GM19324 (cell line): ENCODE data around the gene SENP5.

Experiments
- ATAC-seq: cut with Tn5 transposase; IDR thresholded peaks from one replicate; pipeline ENCODE4 v1.9.1; 2021; ENCODE audit warnings: mild to moderate bottlenecking, moderate library complexity; ENCODE audit not compliant: unreplicated experiment, low FRiP score

The SENP5 gene

GRCh38 chr3:196966526-196967401, 99.0 kb downstream of the SENP5 start:
- ATAC-seq: no peak

DNA sequence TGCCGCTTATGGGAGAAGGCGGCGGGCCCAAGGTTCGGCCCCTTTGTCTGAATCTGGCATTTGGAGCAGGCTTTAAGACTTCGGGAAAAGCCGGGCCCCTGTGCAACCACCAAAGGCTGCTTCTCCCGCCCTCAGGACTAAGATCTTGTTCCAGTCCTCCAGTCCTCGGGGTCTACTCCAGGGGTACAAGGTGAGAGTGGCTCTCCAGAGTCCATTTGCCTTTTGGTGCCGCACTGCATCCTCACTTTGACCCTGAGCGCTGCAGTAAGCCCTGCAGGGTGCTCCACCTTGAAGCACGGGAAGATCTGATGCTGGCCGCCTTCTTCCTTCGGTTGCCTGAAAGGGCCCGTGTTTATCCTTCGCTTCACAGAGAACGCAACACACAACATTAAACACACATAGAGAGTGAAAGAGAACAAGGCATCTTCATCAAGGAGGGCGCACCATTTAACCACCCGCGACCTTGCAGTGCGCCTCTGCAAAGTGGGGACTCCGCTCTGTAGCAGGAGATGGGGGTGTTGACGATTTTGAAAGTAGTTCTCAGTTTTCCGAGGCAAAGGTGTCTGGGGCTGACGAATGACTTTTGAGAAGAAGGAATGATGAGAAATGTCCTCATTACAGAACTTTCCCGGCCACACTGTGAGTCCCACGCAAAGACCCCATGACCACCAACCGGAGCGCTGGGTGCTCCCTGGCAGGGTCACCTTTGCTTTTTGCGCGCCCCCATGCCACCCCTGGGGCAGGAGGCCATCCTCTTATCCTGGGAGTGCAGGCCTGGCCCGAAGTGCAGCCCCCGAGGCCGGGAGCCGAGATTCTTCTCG, 99.9 kb downstream of the SENP5 start:
- no peak for ATAC-seq

DNA sequence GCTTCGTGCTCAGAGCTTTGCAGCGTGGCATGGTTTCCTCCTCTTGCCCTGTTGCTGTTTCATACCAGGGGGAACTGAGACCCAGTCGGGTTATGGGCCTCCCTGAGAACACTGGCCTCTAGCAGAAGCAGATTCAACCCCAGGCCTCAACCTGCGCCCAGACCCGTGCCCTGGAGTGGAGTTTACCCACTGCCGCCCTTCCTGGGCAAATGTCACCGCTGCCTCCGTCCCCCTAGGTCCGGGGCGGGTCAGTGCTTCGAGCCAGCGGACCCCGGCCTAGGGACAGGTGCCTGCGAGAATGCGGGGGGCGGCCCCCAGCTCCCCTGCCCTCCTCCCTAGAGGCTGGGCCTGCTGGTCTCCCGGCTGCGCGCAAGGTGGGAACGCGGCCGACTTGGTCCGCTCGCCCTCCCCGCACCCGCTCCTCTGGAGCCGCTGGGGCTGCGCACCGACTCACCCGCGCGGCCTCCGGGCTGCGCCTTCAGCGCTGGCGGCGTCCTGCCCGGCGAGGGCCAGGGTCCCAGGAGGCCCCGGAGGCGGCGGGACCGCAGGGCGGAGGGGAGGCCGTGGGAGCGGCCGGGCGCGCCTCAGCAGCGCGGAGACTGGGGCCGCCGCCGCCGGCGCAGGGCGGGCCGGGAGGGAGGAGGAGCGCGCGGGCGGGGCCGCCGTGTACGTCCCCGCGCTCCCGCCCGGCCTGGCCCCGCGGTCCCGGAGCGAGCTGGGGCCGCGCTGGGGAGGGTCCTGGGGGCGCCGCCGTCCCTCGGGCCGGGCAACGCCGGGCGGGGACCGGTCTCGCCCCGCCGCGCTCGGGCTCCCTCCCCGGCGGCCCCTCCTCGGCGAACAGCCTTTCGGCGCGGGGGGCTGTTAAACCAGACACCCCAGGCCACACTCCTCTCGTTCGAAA, 100.8 kb downstream of the SENP5 start, which contains the start of gene PIGZ:
Gene PIGZ (minus strand): TSS at position 601 of the 901 bp plus-strand sequence. CDS start 16,802 bp downstream, outside the sequence.
- ATAC-seq: peak; percentile 55

- peak; percentile 47 for ATAC-seq
These were observed 101.5 kb downstream of the SENP5 start for GRCh38 chr3:196969134-196969659.

- ATAC-seq: peak; percentile 54
These were observed 102.2 kb downstream of the SENP5 start for GRCh38 chr3:196969660-196970546.

DNA sequence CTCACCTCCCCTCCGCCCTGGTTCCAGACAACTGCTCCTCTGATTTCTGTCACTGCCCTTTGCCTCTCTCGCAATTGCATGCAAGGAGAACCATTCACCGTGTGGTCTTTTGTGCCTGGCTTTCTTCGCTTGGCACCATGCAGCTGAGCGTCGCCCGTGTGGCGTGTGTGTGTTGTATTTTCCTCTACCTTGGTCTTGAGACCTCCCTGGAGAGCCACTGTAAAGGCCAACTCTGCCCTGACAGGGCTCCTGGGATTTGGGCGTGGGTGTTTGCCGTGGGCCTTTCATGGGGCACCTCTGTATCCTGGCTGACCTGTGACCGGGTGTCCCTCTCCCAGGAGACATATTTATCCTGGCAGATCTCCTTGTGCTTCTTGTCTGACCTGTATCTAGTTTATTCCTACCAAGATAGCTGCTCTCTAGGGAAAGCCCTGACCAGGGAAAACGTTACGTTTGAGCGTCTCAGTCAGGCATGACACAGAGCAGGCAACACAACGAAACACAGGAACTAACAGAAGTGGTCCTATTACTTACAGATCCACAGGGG, 102.9 kb downstream of the SENP5 start:
- ATAC-seq: no peak

DNA sequence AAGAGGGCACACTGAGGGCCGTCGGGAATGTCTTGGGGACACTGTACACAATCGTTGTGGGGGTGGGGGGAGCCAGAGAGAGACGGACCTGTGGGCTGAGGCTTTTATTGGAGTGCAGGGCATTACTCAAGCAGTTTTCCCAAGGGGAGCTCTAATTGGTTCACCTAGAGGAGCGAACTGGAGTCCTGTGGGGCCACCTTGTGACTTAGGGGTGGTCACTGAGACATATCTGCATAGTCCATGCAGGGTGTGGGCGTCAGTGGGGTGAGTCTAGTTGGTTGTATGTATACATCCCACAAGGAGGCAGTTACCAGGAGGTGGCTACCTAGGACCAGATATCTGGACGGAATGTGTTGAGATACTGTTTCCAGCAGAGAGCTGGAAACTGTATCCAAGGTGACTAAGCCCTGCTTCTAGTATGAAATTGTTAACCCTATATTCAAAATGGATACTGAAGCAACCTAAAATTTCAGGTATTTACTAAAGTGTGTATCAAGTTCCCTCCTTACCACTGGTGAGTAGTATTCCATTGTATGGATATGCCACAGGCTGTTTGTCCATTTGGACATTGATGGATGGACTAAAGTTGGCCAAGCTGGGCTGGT, 103.5 kb downstream of the SENP5 start:
- no peak for ATAC-seq

GRCh38 chr3:196974661-196975060, 106.9 kb downstream of the SENP5 start:
- no peak for ATAC-seq

DNA sequence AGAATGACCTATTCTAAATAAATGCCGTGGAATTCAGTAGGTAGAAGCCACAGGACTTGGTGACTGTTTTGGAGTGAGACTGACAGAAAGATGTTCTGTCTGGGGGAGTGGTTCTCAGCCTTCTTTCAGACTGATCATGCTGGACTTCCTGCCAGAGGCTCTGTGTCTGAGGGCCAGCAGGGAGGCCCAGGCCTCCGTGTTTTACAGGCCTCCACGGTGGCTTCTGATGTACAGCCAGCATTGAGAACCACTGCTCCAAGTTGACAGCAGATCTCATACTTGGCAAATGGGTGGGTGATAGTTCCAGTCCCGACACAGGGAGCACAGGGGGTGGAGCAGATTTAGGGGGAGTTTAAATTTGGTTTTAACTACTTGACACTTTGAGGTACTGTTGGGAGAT, 107.6 kb downstream of the SENP5 start:
- ATAC-seq: no peak

GRCh38 chr3:196976941-196977340, 109.2 kb downstream of the SENP5 start:
- no peak for ATAC-seq

- ATAC-seq: no peak
These were observed 111.8 kb downstream of the SENP5 start for GRCh38 chr3:196979545-196979944.

GRCh38 chr3:196981657-196982056, 113.9 kb downstream of the SENP5 start:
- no peak for ATAC-seq

- ATAC-seq: no peak
These were observed 115.5 kb downstream of the SENP5 start for GRCh38 chr3:196983186-196983585.
